ENCODE results near the gene TAL2. TPM values are rescaled to one million over a fixed set of nuclear protein-coding genes. Genes with fewer than 3 reads are reported as not detected.

The TAL2 gene
- total and polyA plus RNA-seq, 9 of the 15 experiments (the other 6 are each of a cell fraction or from before 2014, with no cell fraction given), result 0.21 to 3.7 (median 1.1) TPM; not detected in 1

DNA sequence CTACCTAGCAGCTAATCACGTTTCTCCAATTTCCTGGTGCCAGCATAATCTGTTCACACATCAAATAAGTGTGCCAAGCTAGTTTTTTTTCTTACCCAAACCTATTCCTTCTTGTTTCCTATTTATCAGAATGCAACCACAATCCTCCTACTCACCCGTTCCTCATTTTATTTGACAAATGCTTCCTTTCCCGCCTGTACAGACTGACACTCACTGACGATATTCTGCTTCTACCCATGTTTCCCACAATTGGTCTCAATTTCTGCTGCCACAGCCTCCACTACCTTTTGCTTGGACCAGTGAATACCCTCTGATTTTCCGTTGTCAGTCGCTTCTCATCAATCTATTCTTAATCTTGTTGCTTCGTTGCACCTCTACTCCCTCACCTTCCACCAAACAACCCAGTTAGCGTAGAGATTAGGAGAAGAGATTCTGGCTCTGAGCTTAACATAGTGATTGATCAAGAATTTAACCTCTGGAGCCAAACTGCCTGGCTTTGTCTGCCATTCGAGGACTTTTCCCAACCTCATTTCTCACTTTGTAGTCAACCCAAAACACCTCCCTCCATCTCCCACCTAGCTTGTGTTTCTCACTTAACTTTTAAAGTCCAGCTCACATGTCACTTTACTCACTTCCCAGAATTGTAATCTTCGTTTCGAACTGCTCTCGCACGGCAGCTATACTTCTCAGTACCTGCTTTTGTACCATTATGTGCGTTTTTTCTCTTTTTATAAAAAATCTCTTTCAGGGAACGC lies 31.4 kb downstream of the TAL2 start (continued):
- TF ChIP-seq, protein P1, sequence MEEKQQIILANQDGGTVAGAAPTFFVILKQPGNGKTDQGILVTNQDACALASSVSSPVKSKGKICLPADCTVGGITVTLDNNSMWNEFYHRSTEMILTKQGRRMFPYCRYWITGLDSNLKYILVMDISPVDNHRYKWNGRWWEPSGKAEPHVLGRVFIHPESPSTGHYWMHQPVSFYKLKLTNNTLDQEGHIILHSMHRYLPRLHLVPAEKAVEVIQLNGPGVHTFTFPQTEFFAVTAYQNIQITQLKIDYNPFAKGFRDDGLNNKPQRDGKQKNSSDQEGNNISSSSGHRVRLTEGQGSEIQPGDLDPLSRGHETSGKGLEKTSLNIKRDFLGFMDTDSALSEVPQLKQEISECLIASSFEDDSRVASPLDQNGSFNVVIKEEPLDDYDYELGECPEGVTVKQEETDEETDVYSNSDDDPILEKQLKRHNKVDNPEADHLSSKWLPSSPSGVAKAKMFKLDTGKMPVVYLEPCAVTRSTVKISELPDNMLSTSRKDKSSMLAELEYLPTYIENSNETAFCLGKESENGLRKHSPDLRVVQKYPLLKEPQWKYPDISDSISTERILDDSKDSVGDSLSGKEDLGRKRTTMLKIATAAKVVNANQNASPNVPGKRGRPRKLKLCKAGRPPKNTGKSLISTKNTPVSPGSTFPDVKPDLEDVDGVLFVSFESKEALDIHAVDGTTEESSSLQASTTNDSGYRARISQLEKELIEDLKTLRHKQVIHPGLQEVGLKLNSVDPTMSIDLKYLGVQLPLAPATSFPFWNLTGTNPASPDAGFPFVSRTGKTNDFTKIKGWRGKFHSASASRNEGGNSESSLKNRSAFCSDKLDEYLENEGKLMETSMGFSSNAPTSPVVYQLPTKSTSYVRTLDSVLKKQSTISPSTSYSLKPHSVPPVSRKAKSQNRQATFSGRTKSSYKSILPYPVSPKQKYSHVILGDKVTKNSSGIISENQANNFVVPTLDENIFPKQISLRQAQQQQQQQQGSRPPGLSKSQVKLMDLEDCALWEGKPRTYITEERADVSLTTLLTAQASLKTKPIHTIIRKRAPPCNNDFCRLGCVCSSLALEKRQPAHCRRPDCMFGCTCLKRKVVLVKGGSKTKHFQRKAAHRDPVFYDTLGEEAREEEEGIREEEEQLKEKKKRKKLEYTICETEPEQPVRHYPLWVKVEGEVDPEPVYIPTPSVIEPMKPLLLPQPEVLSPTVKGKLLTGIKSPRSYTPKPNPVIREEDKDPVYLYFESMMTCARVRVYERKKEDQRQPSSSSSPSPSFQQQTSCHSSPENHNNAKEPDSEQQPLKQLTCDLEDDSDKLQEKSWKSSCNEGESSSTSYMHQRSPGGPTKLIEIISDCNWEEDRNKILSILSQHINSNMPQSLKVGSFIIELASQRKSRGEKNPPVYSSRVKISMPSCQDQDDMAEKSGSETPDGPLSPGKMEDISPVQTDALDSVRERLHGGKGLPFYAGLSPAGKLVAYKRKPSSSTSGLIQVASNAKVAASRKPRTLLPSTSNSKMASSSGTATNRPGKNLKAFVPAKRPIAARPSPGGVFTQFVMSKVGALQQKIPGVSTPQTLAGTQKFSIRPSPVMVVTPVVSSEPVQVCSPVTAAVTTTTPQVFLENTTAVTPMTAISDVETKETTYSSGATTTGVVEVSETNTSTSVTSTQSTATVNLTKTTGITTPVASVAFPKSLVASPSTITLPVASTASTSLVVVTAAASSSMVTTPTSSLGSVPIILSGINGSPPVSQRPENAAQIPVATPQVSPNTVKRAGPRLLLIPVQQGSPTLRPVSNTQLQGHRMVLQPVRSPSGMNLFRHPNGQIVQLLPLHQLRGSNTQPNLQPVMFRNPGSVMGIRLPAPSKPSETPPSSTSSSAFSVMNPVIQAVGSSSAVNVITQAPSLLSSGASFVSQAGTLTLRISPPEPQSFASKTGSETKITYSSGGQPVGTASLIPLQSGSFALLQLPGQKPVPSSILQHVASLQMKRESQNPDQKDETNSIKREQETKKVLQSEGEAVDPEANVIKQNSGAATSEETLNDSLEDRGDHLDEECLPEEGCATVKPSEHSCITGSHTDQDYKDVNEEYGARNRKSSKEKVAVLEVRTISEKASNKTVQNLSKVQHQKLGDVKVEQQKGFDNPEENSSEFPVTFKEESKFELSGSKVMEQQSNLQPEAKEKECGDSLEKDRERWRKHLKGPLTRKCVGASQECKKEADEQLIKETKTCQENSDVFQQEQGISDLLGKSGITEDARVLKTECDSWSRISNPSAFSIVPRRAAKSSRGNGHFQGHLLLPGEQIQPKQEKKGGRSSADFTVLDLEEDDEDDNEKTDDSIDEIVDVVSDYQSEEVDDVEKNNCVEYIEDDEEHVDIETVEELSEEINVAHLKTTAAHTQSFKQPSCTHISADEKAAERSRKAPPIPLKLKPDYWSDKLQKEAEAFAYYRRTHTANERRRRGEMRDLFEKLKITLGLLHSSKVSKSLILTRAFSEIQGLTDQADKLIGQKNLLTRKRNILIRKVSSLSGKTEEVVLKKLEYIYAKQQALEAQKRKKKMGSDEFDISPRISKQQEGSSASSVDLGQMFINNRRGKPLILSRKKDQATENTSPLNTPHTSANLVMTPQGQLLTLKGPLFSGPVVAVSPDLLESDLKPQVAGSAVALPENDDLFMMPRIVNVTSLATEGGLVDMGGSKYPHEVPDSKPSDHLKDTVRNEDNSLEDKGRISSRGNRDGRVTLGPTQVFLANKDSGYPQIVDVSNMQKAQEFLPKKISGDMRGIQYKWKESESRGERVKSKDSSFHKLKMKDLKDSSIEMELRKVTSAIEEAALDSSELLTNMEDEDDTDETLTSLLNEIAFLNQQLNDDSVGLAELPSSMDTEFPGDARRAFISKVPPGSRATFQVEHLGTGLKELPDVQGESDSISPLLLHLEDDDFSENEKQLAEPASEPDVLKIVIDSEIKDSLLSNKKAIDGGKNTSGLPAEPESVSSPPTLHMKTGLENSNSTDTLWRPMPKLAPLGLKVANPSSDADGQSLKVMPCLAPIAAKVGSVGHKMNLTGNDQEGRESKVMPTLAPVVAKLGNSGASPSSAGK (IDR thresholded peaks at IDR 0.05), result 0 out of 2 replicates have a peak, but pooled peaks have one; percentile 3
- TF ChIP-seq, protein P2, sequence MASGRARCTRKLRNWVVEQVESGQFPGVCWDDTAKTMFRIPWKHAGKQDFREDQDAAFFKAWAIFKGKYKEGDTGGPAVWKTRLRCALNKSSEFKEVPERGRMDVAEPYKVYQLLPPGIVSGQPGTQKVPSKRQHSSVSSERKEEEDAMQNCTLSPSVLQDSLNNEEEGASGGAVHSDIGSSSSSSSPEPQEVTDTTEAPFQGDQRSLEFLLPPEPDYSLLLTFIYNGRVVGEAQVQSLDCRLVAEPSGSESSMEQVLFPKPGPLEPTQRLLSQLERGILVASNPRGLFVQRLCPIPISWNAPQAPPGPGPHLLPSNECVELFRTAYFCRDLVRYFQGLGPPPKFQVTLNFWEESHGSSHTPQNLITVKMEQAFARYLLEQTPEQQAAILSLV (tag; IDR thresholded peaks at IDR 0.05), result no peak
- no peak for TF ChIP-seq ZNF253 (CRISPR knock-in tag; conservative IDR thresholded peaks at IDR 0.05)
- TF ChIP-seq ZNF3 (CRISPR knock-in tag; IDR thresholded peaks at IDR 0.05), result no peak
- TF ChIP-seq FIP1L1 (IDR thresholded peaks at IDR 0.05; ENCODE audit: low read depth, low read length, poor library complexity, severe bottlenecking), result no peak

Data from K562 (cell line).